22Rv1 (cell line): Measurements from ENCODE around the gene KIAA1671.

Experiments used
- H3K27ac ChIP-seq: fragments of 450-650 bp; 2 replicates; pipeline ENCODE4 v1.5.1; 2017
- CTCF ChIP-seq: fragments of 450-650 bp; IDR thresholded peaks from 2 replicates; pipeline ENCODE4 v1.5.1; 2017; ENCODE audit warnings: mild to moderate bottlenecking
- ZFX ChIP-seq: fragments of 450-650 bp; IDR thresholded peaks from 2 replicates; pipeline ENCODE4 v1.6.1; 2017; ENCODE audit warnings: antibody characterized with exemption, borderline replicate concordance

Gene KIAA1671

GRCh38 chr22:25112538-25113253 is 160.2 kb downstream of the KIAA1671 start:
- no peak for TF ChIP-seq CTCF
- TF ChIP-seq ZFX, result no peak
- H3K27ac ChIP-seq, result no peak overlapping the region

GRCh38 chr22:25113316-25113721 is 160.8 kb downstream of the KIAA1671 start:
- TF ChIP-seq CTCF (no peak), ZFX (no peak)
- no peak overlapping the region for H3K27ac ChIP-seq

GRCh38 chr22:25114369-25115362 is 162.2 kb downstream of the KIAA1671 start:
- TF ChIP-seq CTCF (no peak), ZFX (no peak)
- H3K27ac ChIP-seq, result no peak overlapping the region

- H3K27ac ChIP-seq, result peak overlapping the region; percentile 40
- TF ChIP-seq CTCF, result no peak
- no peak for TF ChIP-seq ZFX
These were observed 167.1 kb downstream of the KIAA1671 start for GRCh38 chr22:25119609-25120008.

- TF ChIP-seq ZFX, result no peak
- no peak for TF ChIP-seq CTCF
- H3K27ac ChIP-seq, result peak overlapping the region; percentile 40
These were observed 167.6 kb downstream of the KIAA1671 start for GRCh38 chr22:25120093-25120561.

- peak overlapping the region; percentile 40 for H3K27ac ChIP-seq
- TF ChIP-seq CTCF (no peak), ZFX (no peak)
These were observed 168.3 kb downstream of the KIAA1671 start for GRCh38 chr22:25120761-25121212.
